OCI-LY7 (cell line): ENCODE results near the gene TTC7B. TPM values are rescaled to one million over a fixed set of nuclear protein-coding genes. Genes with fewer than 3 reads are reported as not detected.

Experiments used
- BruUV-seq: library from RNA; stranded (reverse); fragments of 400-500 nt; replicated peaks from 2 replicates; lab custom pipeline; 2021; lab: Mats Ljungman, UMichigan
- CTCF ChIA-PET: fragments of 300-600 bp; sonication (Branson Sonifier 250); formaldehyde crosslinking; loops from one replicate; lab custom pipeline; 2022; ENCODE audit warnings: antibody characterized with exemption; ENCODE audit not compliant: unreplicated experiment; lab: Charles Lee
- POLR2A ChIA-PET: fragments of 300-600 bp; sonication (Branson Sonifier 250); formaldehyde crosslinking; loops from one replicate; lab custom pipeline; 2022; ENCODE audit warnings: antibody characterized with exemption; lab: Charles Lee
- DNase-seq: peaks from one replicate; pipeline ENCODE4 v3.0.0-alpha.2; 2015; ENCODE audit warnings: low spot score
- H2AFZ ChIP-seq: fragments of 200-600 bp; sonication (generic), shearing (Covaris generic); 2 replicates; pipeline ENCODE4 v1.6.1; 2014; ENCODE audit warnings: mild to moderate bottlenecking, antibody characterized with exemption, low read length, moderate library complexity
- H3K27ac ChIP-seq: fragments of 200-600 bp; sonication (generic); 2 replicates; pipeline ENCODE4 v1.5.1; 2014; ENCODE audit warnings: mixed run types, low read depth, mild to moderate bottlenecking, moderate library complexity, low read length, inconsistent platforms; ENCODE audit not compliant: poor library complexity, severe bottlenecking
- H3K36me3 ChIP-seq: fragments of 200-600 bp; sonication (generic); 2 replicates; pipeline ENCODE4 v1.6.1; 2014; ENCODE audit warnings: mild to moderate bottlenecking, antibody characterized with exemption, low read length, moderate library complexity, mixed read lengths; ENCODE audit not compliant: insufficient read depth
- H3K4me1 ChIP-seq: fragments of 200-600 bp; sonication (generic); 2 replicates; pipeline ENCODE4 v1.5.1; 2014; ENCODE audit warnings: mild to moderate bottlenecking, low read length; ENCODE audit not compliant: insufficient read depth, poor library complexity, severe bottlenecking
- H3K4me2 ChIP-seq: fragments of 200-600 bp; sonication (generic); 2 replicates; pipeline ENCODE4 v1.6.1; 2014; ENCODE audit warnings: mild to moderate bottlenecking, low read length
- H3K4me3 ChIP-seq: fragments of 200-600 bp; sonication (generic); 2 replicates; pipeline ENCODE4 v1.5.1; 2014; ENCODE audit warnings: mild to moderate bottlenecking, low read depth, low read length; ENCODE audit not compliant: poor library complexity, severe bottlenecking
- H3K79me2 ChIP-seq: fragments of 200-600 bp; sonication (generic); 2 replicates; pipeline ENCODE4 v1.6.1; 2016; ENCODE audit warnings: low read depth, mild to moderate bottlenecking, low read length, moderate library complexity, mixed read lengths; ENCODE audit not compliant: insufficient read depth
- H3K9me2 ChIP-seq: fragments of 200-600 bp; sonication (generic); 2 replicates; pipeline ENCODE4 v1.6.1; 2016; ENCODE audit warnings: mild to moderate bottlenecking, low read length, mixed read lengths; ENCODE audit not compliant: insufficient read depth
- H3K9me3 ChIP-seq: fragments of 200-600 bp; sonication (generic); 2 replicates; pipeline ENCODE4 v1.6.1; 2014; ENCODE audit warnings: mild to moderate bottlenecking, mixed run types, low read length, mixed read lengths
- H4K20me1 ChIP-seq: fragments of 200-600 bp; sonication (generic); 2 replicates; pipeline ENCODE4 v1.6.1; 2014; ENCODE audit warnings: mild to moderate bottlenecking, antibody characterized with exemption, low read length, moderate library complexity, mixed read lengths; ENCODE audit not compliant: insufficient read depth
- CTCF ChIP-seq: fragments of 200-600 bp; sonication (generic); conservative IDR thresholded peaks from 2 replicates; pipeline ENCODE4 v1.5.1; 2014; ENCODE audit warnings: mild to moderate bottlenecking, antibody characterized with exemption, low read length, moderate library complexity, mixed read lengths
- EZH2phosphoT487 ChIP-seq: fragments of 200-600 bp; sonication (generic); IDR thresholded peaks from 2 replicates; pipeline ENCODE4 v1.6.1; 2018; ENCODE audit warnings: low read depth, borderline replicate concordance, mild to moderate bottlenecking, mixed run types, antibody characterized with exemption, low read length, moderate library complexity, mixed read lengths
- intact Hi-C: fragments of 100-400 bp; cut with micrococcal nuclease; formaldehyde crosslinking; loops from one replicate; pipeline ENCODE4 v1.10.0; 2022; ENCODE audit not compliant: unreplicated experiment
- total RNA-seq, 2 experiments: library from RNA; depleted of rRNA in 1 of 2; stranded (reverse); fragments of >200 nt in 1 of 2; shearing (Covaris generic) in 1 of 2; gene quantifications; 2 replicates each; pipeline ENCODE4 v1.2.3, GENCODE V29; 2014 to 2022

TTC7B gene
- total RNA-seq, 2 experiments from 2014 or later: 0.19 to 0.51 TPM

- Histone ChIP-seq H3K4me1 (no peaks in the 10 kb centered on the region), H3K36me3 (no peaks in the 10 kb centered on the region), H3K4me3 (no peak overlapping the region), H2AFZ (no peak overlapping the region), H3K9me3 (no peaks in the 10 kb centered on the region), H3K9me2 (no peaks in the 10 kb centered on the region), H3K27ac (no peak overlapping the region), H4K20me1 (no peaks in the 10 kb centered on the region), H3K4me2 (no peak overlapping the region), H3K79me2 (no peaks in the 10 kb centered on the region)
- DNase-seq: peak; percentile 58
- no TSS peak for BruUV-seq
- TF ChIP-seq CTCF (no peak), EZH2phosphoT487 (no peak)
- ChIA-PET CTCF (no interaction called here), POLR2A (interaction anchor here (0.5 kb wide), 1 partner anchor 34 kb away, joined by 3 read pairs; no protein-coding TSS in a partner anchor)
- intact Hi-C loops: no loop called here
Observed at GRCh38 chr14:90495357-90496276, 320.6 kb downstream of the TTC7B start.

GRCh38 chr14:90491911-90492531, 324.2 kb downstream of the TTC7B start:
- no peaks in the 10 kb centered on the region for H3K9me3 ChIP-seq
- ChIA-PET POLR2A (no interaction called here), CTCF (no interaction called here)
- no peaks in the 10 kb centered on the region for H3K79me2 ChIP-seq
- TF ChIP-seq EZH2phosphoT487: no peak
- TF ChIP-seq CTCF: no peak
- no peak for DNase-seq
- H3K27ac ChIP-seq: no peak overlapping the region
- H4K20me1 ChIP-seq: no peaks in the 10 kb centered on the region
- BruUV-seq: no TSS peak
- H2AFZ ChIP-seq: no peak overlapping the region
- H3K4me1 ChIP-seq: no peaks in the 10 kb centered on the region
- intact Hi-C loops: no loop called here
- H3K4me3 ChIP-seq: no peak overlapping the region
- no peaks in the 10 kb centered on the region for H3K9me2 ChIP-seq
- H3K4me2 ChIP-seq: no peak overlapping the region
- H3K36me3 ChIP-seq: no peaks in the 10 kb centered on the region
